HG03354 (cell line): ENCODE measurements around the gene TH.
"Not testable (repeated sequence)": the region's sequence is repeated elsewhere in the genome, so short reads cannot be mapped to it uniquely, and the experiment has no call there.

Experiments used
- ATAC-seq: cut with Tn5 transposase; IDR thresholded peaks from one replicate; pipeline ENCODE4 v1.9.1; 2021; ENCODE audit warnings: mild to moderate bottlenecking; ENCODE audit not compliant: unreplicated experiment, poor library complexity, severe bottlenecking

The TH gene

GRCh38 chr11:2180789-2181370 is 9.3 kb upstream of the TH start:
- no peak for ATAC-seq

- no peak for ATAC-seq
Observed at GRCh38 chr11:2180347-2180746, 8.7 kb upstream of the TH start.

DNA sequence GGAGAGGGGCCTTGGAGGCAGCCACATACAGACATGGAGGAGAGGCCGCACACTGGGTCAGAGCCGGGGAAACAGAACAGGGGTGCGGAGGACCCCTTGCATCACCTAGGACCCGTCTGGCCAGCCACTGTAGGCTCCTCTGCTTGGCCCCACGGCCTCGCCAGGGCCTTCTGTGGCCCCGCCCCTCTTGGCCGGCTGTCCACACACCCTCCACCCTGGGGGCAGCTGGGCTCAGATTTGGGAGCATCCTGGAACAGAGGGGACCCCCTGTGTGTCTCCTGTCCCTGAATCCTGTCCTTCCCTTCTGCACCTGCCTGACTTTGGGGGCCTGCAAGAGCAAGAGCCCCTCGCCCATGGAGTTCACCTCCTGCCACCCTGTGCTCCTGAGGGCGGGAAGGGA is 7.9 kb upstream of the TH start:
- ATAC-seq: no peak

- ATAC-seq: no peak
Observed at GRCh38 chr11:2178906-2179494, 7.4 kb upstream of the TH start.

GRCh38 chr11:2178055-2178773 is 6.6 kb upstream of the TH start:
- not testable (repeated sequence) for ATAC-seq

DNA sequence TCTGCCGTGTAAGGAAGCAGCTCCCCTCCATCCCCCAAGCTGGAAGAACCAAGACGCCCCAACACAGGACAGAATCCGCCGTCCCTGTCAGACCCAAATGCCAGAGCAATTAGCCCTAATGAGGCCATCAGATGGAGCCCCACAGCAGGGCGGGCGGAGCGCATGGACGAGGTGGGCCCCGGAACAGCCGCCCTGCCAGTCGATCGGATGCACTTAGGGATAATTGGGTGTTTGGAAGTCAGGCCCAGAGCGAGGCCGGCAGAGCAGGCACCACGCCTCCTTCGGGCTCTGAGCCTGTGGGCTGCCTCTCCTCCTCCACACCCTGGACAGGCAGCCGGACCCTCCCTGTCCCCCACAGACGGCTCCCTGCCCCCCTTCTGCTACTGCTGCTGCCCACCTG is 5.5 kb upstream of the TH start:
- no peak for ATAC-seq

DNA sequence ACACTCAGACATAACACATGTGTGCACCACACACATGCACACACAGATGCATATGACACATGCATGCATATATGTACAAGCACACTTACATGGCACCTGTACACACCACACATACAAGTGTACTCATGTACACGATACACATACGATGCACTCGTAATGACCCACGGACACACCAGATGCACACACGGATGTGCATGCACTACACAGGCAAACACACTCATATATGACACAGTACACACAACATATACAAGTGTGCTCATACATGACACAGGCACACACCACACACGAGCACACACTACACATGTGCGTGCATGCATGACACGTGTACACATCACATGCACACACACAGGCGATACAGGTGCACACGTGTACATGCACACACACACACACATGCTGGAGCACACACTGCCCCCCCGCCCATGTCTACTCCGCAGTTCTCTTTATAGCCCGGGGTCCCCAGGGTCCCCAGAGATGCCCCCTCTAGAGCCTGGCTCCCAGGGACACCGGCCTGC is 4.8 kb upstream of the TH start:
- no peak for ATAC-seq

DNA sequence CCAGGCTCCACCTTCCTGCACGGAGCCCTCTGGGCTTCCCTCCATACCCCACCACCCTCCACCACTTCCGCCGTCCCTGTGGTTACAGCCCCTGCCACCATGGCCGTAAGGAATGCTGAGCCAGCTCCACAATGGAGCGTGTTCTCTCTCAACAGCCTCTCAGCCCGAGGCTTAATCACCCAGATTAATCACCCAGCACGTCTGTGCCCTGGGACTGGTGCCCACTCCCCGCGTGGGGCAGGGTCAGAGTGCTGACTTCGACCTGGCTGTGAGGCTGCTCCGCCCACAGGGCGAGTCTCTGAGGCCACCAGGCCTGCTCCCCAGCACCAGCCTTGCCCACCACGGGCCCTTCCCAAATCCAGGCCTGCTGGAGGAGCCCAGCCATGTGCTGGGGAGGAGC is 4.0 kb upstream of the TH start:
- ATAC-seq: no peak

DNA sequence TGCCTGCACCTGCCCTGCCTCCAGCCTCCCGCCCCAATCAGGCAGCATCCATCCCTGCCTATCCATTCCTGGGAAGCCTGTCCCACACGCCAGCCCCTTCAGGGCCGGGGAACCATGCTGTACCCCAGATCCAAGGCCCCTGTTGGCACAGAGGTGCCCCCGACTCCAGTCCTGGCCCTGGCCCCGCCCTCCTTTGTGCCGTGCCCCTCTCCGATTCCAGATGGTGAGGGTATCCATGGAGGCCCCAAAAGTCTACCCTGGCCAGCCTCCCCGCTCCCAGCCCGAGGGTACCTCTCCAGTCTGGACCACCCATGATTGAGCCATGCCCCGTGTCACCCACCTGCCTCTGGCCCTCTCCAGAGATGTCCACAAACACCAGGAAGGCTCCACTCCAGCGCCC is 2.7 kb upstream of the TH start:
- no peak for ATAC-seq

- ATAC-seq: no peak
Observed at GRCh38 chr11:2173761-2174160, 2.1 kb upstream of the TH start.

GRCh38 chr11:2173150-2173693 is 1.6 kb upstream of the TH start:
- no peak for ATAC-seq

DNA sequence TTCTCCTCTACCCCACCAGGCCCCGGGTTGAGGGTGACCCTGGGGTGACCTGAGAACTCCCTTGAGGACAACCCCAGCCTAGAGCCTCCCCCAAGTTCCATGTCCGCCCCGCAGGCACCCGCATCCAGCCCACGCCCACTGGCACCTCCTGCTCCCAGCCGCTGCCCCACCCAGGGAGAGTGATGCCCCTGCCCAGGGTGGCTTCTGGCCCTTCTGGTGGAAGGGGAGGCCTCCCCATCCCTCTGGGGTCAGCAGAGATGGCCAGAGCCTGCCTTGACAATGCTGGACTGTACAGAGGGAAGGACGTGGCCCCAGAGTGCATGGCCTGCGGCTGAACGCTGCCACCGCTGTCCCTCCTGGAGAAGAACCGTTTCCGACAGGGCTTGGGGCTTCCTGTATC is 1.1 kb upstream of the TH start:
- no peak for ATAC-seq

- no peak for ATAC-seq
Observed at GRCh38 chr11:2169626-2170570, 1.7 kb downstream of the TH start.

- no peak for ATAC-seq
Observed at GRCh38 chr11:2169005-2169378, 2.6 kb downstream of the TH start.

DNA sequence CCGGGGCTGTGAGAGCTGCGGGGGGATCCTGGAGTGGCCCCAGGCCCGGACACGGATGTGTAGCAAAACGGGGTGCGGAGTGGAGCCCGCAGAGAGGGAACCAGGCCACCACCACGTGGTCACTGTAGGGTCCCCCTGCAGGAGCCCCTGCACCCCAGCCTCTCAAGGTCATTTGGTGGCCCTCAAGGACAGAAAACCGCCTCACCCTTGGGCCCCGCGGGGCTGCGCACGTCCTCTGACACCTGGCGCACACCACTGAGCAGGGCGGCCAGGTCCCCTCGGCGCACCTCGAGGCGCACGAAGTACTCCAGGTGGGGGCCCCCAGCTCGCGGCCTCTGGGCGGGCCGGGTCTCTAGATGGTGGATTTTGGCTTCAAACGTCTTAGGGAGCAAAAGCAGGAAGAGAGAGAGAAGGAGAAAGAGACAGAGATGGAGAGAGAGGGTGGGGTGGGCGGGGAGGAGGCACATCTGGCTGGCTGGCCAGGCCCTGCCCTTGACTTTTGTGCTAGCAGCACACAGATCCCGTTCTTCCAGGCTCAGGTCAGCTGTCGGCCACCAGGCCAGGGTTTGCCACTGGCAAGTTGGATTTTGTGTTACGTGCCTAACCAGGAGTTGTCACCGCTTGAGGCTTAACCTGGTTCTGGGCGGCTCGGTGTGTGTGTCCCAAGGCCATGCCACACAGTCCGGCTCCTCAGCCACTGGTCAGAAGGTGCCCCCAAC is 3.2 kb downstream of the TH start:
- ATAC-seq: no peak

- no peak for ATAC-seq
Observed at GRCh38 chr11:2167141-2168045, 4.2 kb downstream of the TH start.

- ATAC-seq: no peak
Observed at GRCh38 chr11:2166091-2166851, 5.3 kb downstream of the TH start.

DNA sequence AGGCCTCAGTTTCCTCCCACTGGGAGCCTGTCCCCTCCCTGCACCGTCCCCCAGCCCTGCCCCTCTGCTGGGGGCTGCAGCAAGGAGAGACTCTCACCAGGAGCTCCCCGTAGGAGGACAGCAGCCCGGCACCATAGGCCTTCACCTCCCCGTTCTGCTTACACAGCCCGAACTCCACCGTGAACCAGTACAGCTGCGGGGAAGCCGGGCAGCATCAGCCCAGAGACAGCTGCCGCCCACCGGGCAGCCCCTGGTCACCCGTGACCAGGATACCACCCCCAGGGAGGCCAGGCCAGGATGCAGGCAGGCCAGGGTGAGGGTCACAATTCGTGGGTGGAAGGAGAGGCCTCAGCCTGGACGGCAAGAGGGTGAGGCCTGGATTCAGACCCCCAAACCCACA is 6.0 kb downstream of the TH start:
- no peak for ATAC-seq
